ENCODE data around the gene DEPDC5.
A peak's percentile ranks its signal among the peaks of the same experiment; 100 is the strongest.

The DEPDC5 gene

GRCh38 chr22:31945443-31945855 is 191.6 kb downstream of the DEPDC5 start:
- DNase-seq (ENCODE audit: low read depth, low spot score), result no peak
- CTCF ChIA-PET, result interaction anchor here (0.6 to 3.7 kb wide), 3 partner anchors 25 to 280 kb away, joined by 3 to 20 read pairs (median 6); no protein-coding TSS in a partner anchor
- TF ChIP-seq, protein P1, sequence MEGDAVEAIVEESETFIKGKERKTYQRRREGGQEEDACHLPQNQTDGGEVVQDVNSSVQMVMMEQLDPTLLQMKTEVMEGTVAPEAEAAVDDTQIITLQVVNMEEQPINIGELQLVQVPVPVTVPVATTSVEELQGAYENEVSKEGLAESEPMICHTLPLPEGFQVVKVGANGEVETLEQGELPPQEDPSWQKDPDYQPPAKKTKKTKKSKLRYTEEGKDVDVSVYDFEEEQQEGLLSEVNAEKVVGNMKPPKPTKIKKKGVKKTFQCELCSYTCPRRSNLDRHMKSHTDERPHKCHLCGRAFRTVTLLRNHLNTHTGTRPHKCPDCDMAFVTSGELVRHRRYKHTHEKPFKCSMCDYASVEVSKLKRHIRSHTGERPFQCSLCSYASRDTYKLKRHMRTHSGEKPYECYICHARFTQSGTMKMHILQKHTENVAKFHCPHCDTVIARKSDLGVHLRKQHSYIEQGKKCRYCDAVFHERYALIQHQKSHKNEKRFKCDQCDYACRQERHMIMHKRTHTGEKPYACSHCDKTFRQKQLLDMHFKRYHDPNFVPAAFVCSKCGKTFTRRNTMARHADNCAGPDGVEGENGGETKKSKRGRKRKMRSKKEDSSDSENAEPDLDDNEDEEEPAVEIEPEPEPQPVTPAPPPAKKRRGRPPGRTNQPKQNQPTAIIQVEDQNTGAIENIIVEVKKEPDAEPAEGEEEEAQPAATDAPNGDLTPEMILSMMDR (IDR thresholded peaks at IDR 0.05; ENCODE audit: insufficient read depth, low read length, missing control alignments), result no peak
- H3K4me3 ChIP-seq (ENCODE audit: low read depth, low read length), result peak overlapping the region; percentile 78
- POLR2A ChIA-PET, result no interaction called here

GRCh38 chr22:31945971-31946680 is 192.3 kb downstream of the DEPDC5 start:
- TF ChIP-seq, protein P1 (IDR thresholded peaks at IDR 0.05; ENCODE audit: insufficient read depth, low read length, missing control alignments), result no peak
- POLR2A ChIA-PET, result no interaction called here
- CTCF ChIA-PET, result interaction anchor here (0.6 to 3.7 kb wide), 5 partner anchors 17 to 281 kb away, joined by 3 to 20 read pairs (median 3); no protein-coding TSS in a partner anchor
- H3K4me3 ChIP-seq (ENCODE audit: low read depth, low read length), result peak overlapping the region; percentile 78
- DNase-seq (ENCODE audit: low read depth, low spot score), result no peak

DNA sequence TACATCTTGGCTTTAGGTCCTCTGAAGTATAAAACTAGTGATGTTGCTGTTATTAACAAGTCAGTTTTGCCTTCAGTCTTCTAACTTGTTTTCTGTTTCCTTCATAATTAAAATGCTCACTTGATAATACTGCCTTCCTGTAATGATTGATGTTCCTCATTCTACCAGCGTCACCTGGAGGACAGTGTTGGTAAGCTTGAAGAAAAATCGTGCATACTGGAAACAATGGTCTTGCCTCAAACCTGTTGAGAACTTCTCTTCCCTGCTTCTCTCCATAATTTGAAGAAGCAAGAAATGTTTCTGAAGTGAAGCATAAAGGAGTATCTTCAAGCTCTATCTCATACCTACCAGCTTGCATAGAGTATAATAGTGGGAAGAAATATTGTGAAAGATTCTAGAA is 193.5 kb downstream of the DEPDC5 start:
- no peak overlapping the region for H3K4me3 ChIP-seq (ENCODE audit: low read depth, low read length)
- ChIA-PET POLR2A (no interaction called here), CTCF (interaction anchor here (1.0 to 3.7 kb wide), 3 partner anchors 15 to 282 kb away, joined by 3 to 20 read pairs (median 3); no protein-coding TSS in a partner anchor)
- no peak for DNase-seq (ENCODE audit: low read depth, low spot score)
- TF ChIP-seq, protein P1 (IDR thresholded peaks at IDR 0.05; ENCODE audit: insufficient read depth, low read length, missing control alignments), result peak; percentile 38

GRCh38 chr22:31948002-31948401 is 194.2 kb downstream of the DEPDC5 start:
- ChIA-PET CTCF (interaction anchor here (1.0 to 3.7 kb wide), 6 partner anchors 20 to 392 kb away, joined by 3 to 20 read pairs (median 3); no protein-coding TSS in a partner anchor), POLR2A (no interaction called here)
- DNase-seq (ENCODE audit: low read depth, low spot score), result no peak
- no peak overlapping the region for H3K4me3 ChIP-seq (ENCODE audit: low read depth, low read length)
- TF ChIP-seq, protein P1 (IDR thresholded peaks at IDR 0.05; ENCODE audit: insufficient read depth, low read length, missing control alignments), result no peak

- no peak for DNase-seq (ENCODE audit: low read depth, low spot score)
- POLR2A ChIA-PET, result interaction anchor here (0.6 to 1.0 kb wide), 3 partner anchors 11 to 303 kb away, joined by 3 read pairs; no protein-coding TSS in a partner anchor
- TF ChIP-seq, protein P1 (IDR thresholded peaks at IDR 0.05; ENCODE audit: insufficient read depth, low read length, missing control alignments), result no peak
- CTCF ChIA-PET, result interaction anchor here (0.8 to 2.6 kb wide), 4 partner anchors 14 to 285 kb away, joined by 4 to 18 read pairs (median 10); no protein-coding TSS in a partner anchor
- no peak overlapping the region for H3K4me3 ChIP-seq (ENCODE audit: low read depth, low read length)
Observed at GRCh38 chr22:31950226-31950625, 196.4 kb downstream of the DEPDC5 start.
